PC-9 (cell line): ENCODE measurements around the gene VRK1.

Experiments
- CTCF ChIP-seq: fragments of 200-600 bp; sonication (generic); conservative IDR thresholded peaks from 2 replicates; pipeline ENCODE4 v1.6.1; 2017; ENCODE audit warnings: mixed run types, antibody characterized with exemption, mild to moderate bottlenecking, moderate library complexity
- EZH2 ChIP-seq: fragments of 200-600 bp; sonication (generic); IDR thresholded peaks from 2 replicates; pipeline ENCODE4 v1.8.0; 2017; ENCODE audit warnings: antibody characterized with exemption, low read depth

- TF ChIP-seq CTCF (no peak), EZH2 (no peak)
Observed at GRCh38 chr14:96824283-96824682, 27.1 kb downstream of the VRK1 start.
